HS-27A (cell line): Measurements from ENCODE around the gene KRTAP10-12.
A peak's percentile ranks its signal among the peaks of the same experiment; 100 is the strongest.

Source experiments
- DNase-seq: peaks from one replicate; pipeline ENCODE4 v3.0.0-alpha.2; 2012; ENCODE audit warnings: low read depth, missing footprints

Gene KRTAP10-12

GRCh38 chr21:44734026-44734745 lies 37.2 kb downstream of the KRTAP10-12 start:
- no peak for DNase-seq

DNA sequence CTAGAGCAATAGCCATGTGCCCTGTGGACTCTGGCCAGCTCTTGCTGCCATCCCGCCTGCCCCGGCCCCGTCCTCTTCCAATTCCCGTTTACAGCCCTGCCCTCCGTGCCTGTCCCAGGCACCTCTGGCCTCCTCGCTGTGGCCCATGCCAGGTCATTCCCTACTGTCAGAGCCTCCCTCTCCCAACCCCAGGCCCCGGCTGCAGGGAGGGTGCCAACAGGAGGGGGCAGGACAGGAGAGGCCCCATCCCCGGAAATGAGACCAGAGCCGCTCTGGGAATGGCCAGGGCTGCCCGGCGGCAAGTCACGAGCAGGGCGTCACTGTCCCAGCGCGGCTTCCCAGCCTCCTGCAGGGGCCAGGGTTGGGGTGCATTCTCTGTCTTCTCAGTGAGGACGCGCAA lies 37.9 kb downstream of the KRTAP10-12 start:
- no peak for DNase-seq

DNA sequence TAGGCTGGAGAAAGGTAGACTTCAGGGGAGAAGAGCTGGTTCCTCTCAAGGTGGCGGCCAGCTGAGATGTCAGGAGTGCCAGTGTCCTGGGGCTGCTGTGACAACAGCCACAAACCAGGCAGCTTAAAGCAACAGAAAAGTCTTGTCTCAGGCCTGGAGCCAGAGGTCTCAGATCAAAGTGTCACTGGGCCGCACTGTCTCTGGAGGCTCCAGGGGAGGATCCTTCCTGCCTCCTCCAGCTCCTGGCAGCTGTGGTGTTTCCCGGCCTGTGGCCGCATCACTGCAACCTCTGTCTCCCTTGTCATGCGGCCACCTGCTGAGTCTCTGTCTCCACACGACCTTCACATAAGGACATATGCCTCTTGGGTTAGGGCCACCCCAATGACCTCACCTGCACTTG lies 38.8 kb downstream of the KRTAP10-12 start:
- no peak for DNase-seq

DNA sequence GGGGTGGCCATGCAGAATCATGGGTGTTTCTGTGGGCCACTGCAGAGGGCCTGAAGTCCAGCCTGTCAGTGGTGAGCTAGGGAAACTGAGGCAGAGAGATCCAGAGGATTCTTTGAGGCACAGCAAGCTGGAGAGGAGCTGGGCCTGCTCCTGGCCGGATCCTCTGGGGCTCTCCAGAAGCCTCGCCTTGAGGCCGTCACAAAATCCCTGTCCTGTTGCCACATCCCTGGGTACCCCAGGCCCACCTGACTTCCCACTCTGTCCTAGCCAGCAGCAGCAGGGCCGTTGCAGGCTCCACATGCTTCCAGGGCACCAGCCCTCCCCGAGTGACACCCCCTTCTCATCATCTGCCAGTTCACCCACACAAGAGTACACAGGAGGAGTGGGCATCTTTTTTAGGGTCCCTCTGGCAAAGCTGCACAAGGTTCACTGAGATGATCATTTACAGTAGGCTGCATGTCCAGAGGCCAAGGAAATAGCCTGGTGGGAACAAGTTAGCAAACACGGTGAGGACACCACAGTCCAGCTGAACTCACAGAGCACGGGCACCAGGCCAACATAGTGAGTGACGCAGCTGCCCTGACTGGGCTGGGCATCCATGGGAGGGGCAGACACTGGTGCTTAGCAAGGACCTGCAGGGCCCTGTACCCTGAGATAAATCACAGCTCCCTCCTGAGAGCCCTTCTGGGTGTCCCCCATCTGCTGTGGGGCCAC lies 39.5 kb downstream of the KRTAP10-12 start:
- DNase-seq: no peak

- peak; percentile 26 for DNase-seq
Observed at GRCh38 chr21:44737706-44738354, 40.9 kb downstream of the KRTAP10-12 start.

DNA sequence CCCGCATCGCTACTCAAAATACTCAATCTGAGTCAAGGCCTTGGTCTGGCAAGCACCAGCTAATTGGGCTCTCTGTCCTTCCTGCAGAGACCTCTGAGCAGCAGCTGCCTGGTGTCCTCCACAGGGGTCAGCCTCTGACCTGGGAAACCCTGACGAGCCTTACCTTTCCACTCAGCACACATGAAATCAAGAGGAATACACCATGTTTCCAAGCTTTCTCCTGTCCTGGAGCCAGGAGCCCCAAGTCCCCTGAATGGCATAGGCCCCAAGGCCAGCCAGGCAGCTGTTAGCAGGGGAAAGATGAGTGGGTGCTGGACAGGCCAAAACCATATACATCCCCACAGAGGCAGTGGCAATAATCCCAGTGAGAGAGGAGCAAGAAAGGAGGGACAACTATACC lies 41.6 kb downstream of the KRTAP10-12 start:
- no peak for DNase-seq

DNA sequence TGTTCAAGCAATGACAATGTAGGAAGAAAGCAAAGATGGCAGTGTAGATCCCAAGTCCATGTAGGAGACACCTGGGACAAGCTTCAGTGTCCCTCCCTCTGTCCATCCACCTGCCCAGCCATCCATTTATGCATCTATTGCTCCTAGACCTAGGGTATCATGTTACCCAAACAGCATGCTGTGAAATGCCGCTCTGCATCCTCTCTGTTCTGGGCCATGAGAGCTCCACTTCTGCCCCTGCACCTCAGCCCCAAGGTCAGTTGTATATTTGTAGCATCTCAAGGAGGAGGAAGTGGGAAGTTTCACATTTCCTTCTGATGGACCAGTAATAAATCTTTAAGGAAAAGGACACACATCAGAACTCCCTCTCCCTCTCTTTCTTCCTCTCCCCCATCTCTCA lies 42.3 kb downstream of the KRTAP10-12 start:
- no peak for DNase-seq

GRCh38 chr21:44740742-44741141 lies 43.8 kb downstream of the KRTAP10-12 start:
- no peak for DNase-seq

- no peak for DNase-seq
Observed at GRCh38 chr21:44741921-44742320, 44.9 kb downstream of the KRTAP10-12 start.

GRCh38 chr21:44742418-44743153 lies 45.6 kb downstream of the KRTAP10-12 start:
- no peak for DNase-seq
